GM13976 (cell line): Measurements from ENCODE around the gene ZNF319.

ENCODE experiments used
- DNase-seq: peaks from one replicate; pipeline ENCODE4 v3.0.0; 2012; ENCODE audit warnings: low spot score
- in situ Hi-C: fragments of 300-500 bp; cut with MboI; formaldehyde crosslinking; loops from one replicate; pipeline ENCODE4 v1.12.0; 2022; ENCODE audit warnings: low sequenced_read_pairs, mixed read lengths, inconsistent platforms; ENCODE audit not compliant: unreplicated experiment
- TF ChIP-seq, protein P1 (sequence below): IDR thresholded peaks from 2 replicates; pipeline ENCODE4 v1.5.1; 2012; ENCODE audit warnings: borderline replicate concordance, mild to moderate bottlenecking; ENCODE audit not compliant: insufficient read depth; ENCODE audit errors: extremely low read depth, missing control alignments, control extremely low read depth

The ZNF319 gene

DNA sequence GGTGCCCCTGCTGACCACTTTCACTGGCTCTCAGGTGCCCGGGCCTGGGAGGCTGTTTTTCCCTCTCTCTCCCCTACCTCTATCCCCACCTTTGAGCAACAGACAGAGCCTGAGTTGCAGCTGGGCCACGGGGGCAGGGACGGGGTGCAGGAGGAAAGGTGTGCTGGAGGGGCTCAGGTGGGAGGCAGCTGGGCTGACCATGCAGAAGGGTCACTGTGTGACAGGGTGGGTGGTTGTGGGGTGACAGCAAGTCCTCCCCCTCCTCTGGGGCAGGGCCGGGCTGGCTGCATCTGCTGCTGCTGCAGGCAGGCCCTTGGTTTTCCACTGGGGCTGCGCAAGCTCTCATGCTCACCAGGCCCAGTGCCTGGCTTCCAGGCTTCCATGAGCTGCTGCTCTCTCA, 6.6 kb downstream of the ZNF319 start:
- TF ChIP-seq, protein P1, sequence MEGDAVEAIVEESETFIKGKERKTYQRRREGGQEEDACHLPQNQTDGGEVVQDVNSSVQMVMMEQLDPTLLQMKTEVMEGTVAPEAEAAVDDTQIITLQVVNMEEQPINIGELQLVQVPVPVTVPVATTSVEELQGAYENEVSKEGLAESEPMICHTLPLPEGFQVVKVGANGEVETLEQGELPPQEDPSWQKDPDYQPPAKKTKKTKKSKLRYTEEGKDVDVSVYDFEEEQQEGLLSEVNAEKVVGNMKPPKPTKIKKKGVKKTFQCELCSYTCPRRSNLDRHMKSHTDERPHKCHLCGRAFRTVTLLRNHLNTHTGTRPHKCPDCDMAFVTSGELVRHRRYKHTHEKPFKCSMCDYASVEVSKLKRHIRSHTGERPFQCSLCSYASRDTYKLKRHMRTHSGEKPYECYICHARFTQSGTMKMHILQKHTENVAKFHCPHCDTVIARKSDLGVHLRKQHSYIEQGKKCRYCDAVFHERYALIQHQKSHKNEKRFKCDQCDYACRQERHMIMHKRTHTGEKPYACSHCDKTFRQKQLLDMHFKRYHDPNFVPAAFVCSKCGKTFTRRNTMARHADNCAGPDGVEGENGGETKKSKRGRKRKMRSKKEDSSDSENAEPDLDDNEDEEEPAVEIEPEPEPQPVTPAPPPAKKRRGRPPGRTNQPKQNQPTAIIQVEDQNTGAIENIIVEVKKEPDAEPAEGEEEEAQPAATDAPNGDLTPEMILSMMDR: no peak
- in situ Hi-C loops: no loop called here
- no peak for DNase-seq

DNA sequence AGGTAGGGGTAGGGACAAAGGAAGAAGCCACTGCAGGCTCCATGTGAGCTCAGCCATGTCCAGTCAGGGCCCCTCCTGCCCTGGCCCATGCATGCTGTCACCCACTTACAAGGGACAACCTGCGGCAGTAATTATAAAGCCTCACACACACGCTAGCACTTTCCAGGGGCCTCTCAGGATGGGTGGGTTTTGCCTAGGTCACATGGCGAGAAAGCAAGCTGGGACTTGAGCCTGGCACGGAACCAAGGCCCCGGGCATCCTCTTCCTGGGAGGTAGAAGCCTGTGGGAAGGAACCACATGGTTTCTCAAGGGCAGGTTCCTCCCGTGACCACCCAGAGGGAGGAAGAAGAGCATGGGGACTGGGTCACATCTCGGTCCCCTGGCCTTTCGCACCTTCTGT, 7.0 kb downstream of the ZNF319 start:
- in situ Hi-C loops: no loop called here
- no peak for DNase-seq
- TF ChIP-seq, protein P1: no peak

DNA sequence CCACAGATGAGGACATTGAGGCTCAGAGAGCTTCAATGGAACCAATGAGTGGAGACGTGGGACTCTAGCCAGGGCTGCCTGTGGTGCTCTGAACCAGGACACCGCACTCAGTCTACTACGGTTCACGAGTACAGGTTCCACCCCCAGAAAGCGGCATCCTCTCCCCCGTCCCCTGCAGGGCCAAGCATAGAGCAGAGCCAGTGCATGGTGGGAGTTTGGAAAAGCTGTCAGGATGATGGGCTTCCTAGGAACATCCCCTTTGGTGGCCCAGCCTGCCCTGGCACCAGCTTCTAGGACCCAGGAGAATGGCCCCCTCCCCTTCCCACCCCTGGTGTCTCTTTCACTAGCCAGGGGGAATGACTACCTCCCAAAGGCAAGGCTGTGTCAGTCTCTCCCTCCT, 8.4 kb downstream of the ZNF319 start:
- in situ Hi-C loops: no loop called here
- TF ChIP-seq, protein P1: no peak
- DNase-seq: no peak

DNA sequence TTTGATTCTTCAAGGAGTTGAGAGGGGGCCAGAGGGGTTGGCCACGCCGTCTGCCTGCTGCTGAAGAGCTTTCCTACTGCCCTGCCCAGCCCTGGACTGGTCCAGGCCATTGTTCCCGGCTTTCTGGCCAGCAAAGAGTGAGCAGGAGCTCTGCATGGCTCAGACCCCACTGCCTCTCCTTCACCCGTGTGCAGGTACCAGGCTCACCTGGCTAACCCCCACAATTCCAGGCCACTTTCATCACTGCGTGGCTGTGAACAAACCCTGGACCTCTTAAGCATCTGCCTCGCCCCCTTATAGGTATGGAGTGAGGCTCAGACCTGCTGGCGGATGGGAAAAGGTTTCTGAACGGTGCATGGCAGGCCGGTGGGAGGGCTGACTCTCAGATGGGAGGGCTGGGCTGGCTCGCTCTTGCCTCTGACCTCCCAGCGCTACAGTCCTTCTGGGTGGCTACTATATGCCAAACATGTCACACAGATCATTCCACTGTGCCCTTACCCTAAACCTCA, 8.9 kb downstream of the ZNF319 start:
- no peak for DNase-seq
- in situ Hi-C loops: no loop called here
- TF ChIP-seq, protein P1: no peak

DNA sequence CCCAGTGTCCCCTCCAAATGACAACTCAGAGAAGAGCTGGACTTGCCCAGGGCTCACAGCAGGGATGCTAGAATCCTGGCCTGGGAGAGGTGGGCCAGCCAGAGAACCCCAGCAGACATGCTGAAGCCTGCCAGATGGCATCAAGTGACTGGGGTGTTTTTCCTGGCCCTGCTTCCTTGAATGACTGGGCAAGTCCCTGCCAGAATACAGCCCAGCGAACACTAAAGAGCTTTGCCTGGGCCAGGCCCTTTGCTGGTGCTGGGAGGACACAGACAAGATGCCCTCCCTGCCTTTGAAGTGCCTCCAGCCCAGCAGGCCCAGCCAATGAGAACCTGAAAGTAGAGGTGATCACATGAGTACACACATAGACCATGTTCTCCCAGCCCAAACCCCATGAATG, 11.5 kb downstream of the ZNF319 start:
- in situ Hi-C loops: no loop called here

DNA sequence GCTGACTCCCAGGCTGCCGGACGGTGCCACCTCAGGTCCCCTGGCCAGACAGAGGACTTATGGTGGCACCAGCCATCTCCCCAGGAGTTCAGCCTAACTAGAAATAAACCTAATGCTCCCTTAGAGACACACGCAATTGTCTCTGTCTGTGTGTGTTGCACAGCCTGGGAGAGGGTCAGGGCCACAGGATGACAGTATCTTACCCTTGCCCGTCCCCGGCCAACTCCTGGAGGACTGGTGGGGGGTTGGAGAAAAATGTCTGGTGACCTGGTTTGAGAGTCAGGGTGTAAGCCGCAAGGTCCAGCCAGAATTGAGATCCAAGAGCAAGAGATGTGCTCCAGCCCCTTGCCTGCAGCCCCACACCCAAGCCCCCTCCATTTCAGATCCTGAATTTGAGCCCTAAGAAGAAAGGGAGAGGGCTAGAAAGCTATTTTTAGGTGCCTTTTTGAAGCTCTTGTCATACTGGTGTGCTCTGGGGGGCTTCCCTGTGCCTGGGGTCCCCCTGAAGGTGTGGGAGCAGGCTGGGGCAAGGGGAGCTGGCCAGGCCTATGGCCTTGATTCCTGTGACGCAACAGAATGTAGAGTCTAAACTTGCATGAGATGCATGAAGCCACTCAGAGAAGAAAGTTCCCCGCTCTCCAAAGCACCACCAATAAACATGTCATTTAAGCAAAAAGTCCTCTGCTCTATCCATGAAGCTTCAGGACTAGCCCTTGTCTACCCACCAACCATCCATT, 12.9 kb downstream of the ZNF319 start:
- DNase-seq: no peak
- in situ Hi-C loops: no loop called here
- TF ChIP-seq, protein P1: no peak

More for the DNA sequence above, 11.5 kb downstream of the ZNF319 start:
- no peak for DNase-seq
- TF ChIP-seq, protein P1: no peak
